Epithelial cell of esophagus (primary cell): ENCODE measurements around the gene BMAL2.

Source experiments
- DNase-seq: peaks from one replicate; pipeline ENCODE4 v3.0.0; 2010; ENCODE audit warnings: low read depth
- H3K4me3 ChIP-seq: 2 replicates; pipeline ENCODE4 v1.5.1; 2011; ENCODE audit warnings: mild to moderate bottlenecking, low read length, control low read depth
- TF ChIP-seq, protein P1 (sequence below): IDR thresholded peaks from 2 replicates; pipeline ENCODE4 v1.5.1; 2011; ENCODE audit warnings: low read depth, mild to moderate bottlenecking, low read length, control low read depth, inconsistent platforms; ENCODE audit not compliant: insufficient read depth; ENCODE audit errors: missing control alignments

The BMAL2 gene

GRCh38 chr12:27338473-27338872, 5.8 kb downstream of the BMAL2 start:
- TF ChIP-seq, protein P1, sequence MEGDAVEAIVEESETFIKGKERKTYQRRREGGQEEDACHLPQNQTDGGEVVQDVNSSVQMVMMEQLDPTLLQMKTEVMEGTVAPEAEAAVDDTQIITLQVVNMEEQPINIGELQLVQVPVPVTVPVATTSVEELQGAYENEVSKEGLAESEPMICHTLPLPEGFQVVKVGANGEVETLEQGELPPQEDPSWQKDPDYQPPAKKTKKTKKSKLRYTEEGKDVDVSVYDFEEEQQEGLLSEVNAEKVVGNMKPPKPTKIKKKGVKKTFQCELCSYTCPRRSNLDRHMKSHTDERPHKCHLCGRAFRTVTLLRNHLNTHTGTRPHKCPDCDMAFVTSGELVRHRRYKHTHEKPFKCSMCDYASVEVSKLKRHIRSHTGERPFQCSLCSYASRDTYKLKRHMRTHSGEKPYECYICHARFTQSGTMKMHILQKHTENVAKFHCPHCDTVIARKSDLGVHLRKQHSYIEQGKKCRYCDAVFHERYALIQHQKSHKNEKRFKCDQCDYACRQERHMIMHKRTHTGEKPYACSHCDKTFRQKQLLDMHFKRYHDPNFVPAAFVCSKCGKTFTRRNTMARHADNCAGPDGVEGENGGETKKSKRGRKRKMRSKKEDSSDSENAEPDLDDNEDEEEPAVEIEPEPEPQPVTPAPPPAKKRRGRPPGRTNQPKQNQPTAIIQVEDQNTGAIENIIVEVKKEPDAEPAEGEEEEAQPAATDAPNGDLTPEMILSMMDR: no peak
- no peak overlapping the region for H3K4me3 ChIP-seq
- peak; percentile 59 for DNase-seq

- peak; percentile 68 for DNase-seq
- no peak overlapping the region for H3K4me3 ChIP-seq
- TF ChIP-seq, protein P1: no peak
Measured at GRCh38 chr12:27340971-27341370, 8.3 kb downstream of the BMAL2 start.

DNA sequence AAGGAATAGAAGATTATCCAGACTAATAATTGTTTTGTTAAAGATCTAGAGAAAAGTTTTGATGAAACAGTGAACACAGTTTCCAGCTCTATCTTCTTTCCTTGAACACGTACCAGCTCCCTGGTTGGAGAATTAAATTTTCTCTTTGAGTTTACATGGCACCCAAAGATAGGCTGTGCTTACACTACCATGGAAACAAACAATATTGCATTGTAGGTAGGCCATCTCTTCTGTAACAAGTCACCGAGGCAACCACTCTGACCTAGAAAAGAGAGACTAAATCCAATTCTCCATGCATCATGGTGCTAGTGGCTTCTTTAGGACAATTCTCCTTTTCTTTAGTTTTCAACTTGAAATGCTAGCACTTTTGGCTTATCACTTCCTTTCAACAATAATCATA, 9.9 kb downstream of the BMAL2 start:
- H3K4me3 ChIP-seq: no peak overlapping the region
- no peak for DNase-seq
- TF ChIP-seq, protein P1: no peak

DNA sequence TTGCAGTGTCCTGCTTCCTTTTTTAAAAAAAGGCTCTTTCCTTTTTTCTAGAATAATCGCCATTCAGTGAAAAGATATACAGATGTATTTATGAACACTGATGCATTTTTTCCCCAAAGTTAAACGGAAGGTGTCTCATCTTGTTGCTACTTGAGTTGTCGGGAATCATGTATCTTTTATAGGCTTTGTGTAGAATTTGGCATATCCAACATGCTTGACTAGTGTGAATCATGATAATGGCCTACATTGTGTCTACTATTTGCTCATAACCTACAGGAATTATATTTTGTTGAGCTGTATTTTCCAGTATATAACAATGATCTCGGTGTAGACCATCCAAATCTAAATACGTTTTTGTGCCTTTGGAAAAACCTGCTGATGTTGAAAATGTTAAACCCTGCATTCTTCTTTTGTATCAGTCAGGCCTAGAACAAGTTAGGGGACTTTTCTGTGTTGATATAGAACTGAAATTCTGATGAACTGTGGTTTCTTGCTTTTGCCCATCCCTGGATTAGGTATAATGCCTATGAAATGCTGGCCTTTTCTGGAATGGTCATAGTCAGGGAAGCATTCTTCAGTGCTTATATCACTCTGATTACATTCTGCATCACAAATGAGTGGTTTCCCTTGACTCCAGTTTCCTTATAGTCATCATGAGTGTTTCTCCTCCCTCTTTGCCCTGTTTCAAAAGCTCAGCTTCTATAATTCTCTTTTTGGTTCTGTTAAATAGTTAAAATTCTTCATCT, 10.8 kb downstream of the BMAL2 start:
- DNase-seq: peak; percentile 97
- TF ChIP-seq, protein P1: no peak
- H3K4me3 ChIP-seq: no peak overlapping the region

GRCh38 chr12:27344246-27344645, 11.6 kb downstream of the BMAL2 start:
- H3K4me3 ChIP-seq: no peak overlapping the region
- TF ChIP-seq, protein P1: no peak
- peak; percentile 86 for DNase-seq

DNA sequence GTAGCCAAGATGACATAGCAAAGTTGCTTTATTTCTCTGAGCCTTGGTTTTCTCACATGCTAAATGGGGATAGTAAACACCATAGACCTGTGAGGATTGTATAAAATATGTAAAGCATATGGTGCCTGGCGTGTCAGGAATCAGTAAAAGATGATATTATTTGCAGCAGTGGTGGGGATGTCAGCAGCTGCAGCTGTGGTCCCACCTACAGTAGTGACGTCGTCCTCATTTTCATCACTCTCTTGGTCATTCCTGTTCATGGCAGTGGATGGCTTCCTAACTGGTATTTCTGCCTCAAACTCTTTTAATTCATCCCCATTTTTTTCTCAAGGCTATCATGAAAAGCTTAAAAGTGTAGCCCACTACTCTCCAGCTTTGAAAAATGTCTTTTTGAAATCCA, 12.1 kb downstream of the BMAL2 start:
- peak; percentile 48 for DNase-seq
- no peak overlapping the region for H3K4me3 ChIP-seq
- TF ChIP-seq, protein P1: no peak

- TF ChIP-seq, protein P1: no peak
- H3K4me3 ChIP-seq: no peak overlapping the region
- DNase-seq: no peak
Measured at GRCh38 chr12:27345376-27345775, 12.7 kb downstream of the BMAL2 start.
